ENCODE results near the gene CCT8. TPM values are rescaled to one million over a fixed set of nuclear protein-coding genes. Genes with fewer than 3 reads are reported as not detected.

The CCT8 gene
- total RNA-seq, 1 experiment from 2014 or later: 128 TPM

- H3K4me2 ChIP-seq: no peak overlapping the region
- POLR2A ChIA-PET (ENCODE audit: unreplicated experiment): no interaction called here
- TF ChIP-seq EZH2 (IDR thresholded peaks at IDR 0.05; ENCODE audit: low read depth) (no peak), CTCF (conservative IDR thresholded peaks at IDR 0.05) (no peak)
- H3K4me1 ChIP-seq (replicated peaks; ENCODE audit: insufficient read depth): peaks cover 19% of the 10 kb centered on the region
- H4K20me1 ChIP-seq (ENCODE audit: insufficient read depth): no peaks in the 10 kb centered on the region
- no peaks in the 10 kb centered on the region for H3K27me3 ChIP-seq (ENCODE audit: insufficient read depth, low read depth)
- CTCF ChIA-PET: no interaction called here
- H3F3A ChIP-seq (ENCODE audit: insufficient read depth, low read depth): peaks cover 8% of the 10 kb centered on the region; the same call in 1 of the 2 replicates
- H3K9me2 ChIP-seq (ENCODE audit: insufficient read depth): no peaks in the 10 kb centered on the region
- H3K4me3 ChIP-seq: no peak overlapping the region
- intact Hi-C loops (cut with micrococcal nuclease; ENCODE audit: unreplicated experiment): no loop called here
- H3K9me3 ChIP-seq (ENCODE audit: insufficient read depth, low read depth): no peaks in the 10 kb centered on the region
- no peak for DNase-seq
- no peak overlapping the region for H2AFZ ChIP-seq
- no peak overlapping the region for H3K27ac ChIP-seq
- no TSS peak for BruUV-seq (replicated peaks)
- no peaks in the 10 kb centered on the region for H3K79me2 ChIP-seq (ENCODE audit: low read depth)
- H3K36me3 ChIP-seq (ENCODE audit: low read depth): no peaks in the 10 kb centered on the region
Measured at GRCh38 chr21:29117372-29117955, 44.0 kb upstream of the CCT8 start.

GRCh38 chr21:29115899-29116298 lies 42.5 kb upstream of the CCT8 start:
- no peak for DNase-seq
- BruUV-seq (replicated peaks): no TSS peak
- Histone ChIP-seq H3K4me2 (no peak overlapping the region), H3K4me1 (replicated peaks; ENCODE audit: insufficient read depth) (peaks cover 19% of the 10 kb centered on the region), H3K4me3 (no peak overlapping the region), H3K9me2 (ENCODE audit: insufficient read depth) (no peaks in the 10 kb centered on the region), H3F3A (ENCODE audit: insufficient read depth, low read depth) (peaks cover 8% of the 10 kb centered on the region; the same call in 1 of the 2 replicates), H2AFZ (no peak overlapping the region), H3K27me3 (ENCODE audit: insufficient read depth, low read depth) (no peaks in the 10 kb centered on the region), H3K27ac (peak overlapping the region; percentile 73; the same call in 1 of the 2 replicates), H3K36me3 (ENCODE audit: low read depth) (no peaks in the 10 kb centered on the region), H3K79me2 (ENCODE audit: low read depth) (no peaks in the 10 kb centered on the region), H4K20me1 (ENCODE audit: insufficient read depth) (no peaks in the 10 kb centered on the region), H3K9me3 (ENCODE audit: insufficient read depth, low read depth) (no peaks in the 10 kb centered on the region)
- ChIA-PET POLR2A (ENCODE audit: unreplicated experiment) (no interaction called here), CTCF (no interaction called here)
- intact Hi-C loops (cut with micrococcal nuclease; ENCODE audit: unreplicated experiment): no loop called here
- TF ChIP-seq CTCF (conservative IDR thresholded peaks at IDR 0.05): no peak
- TF ChIP-seq EZH2 (IDR thresholded peaks at IDR 0.05; ENCODE audit: low read depth): no peak

DNA sequence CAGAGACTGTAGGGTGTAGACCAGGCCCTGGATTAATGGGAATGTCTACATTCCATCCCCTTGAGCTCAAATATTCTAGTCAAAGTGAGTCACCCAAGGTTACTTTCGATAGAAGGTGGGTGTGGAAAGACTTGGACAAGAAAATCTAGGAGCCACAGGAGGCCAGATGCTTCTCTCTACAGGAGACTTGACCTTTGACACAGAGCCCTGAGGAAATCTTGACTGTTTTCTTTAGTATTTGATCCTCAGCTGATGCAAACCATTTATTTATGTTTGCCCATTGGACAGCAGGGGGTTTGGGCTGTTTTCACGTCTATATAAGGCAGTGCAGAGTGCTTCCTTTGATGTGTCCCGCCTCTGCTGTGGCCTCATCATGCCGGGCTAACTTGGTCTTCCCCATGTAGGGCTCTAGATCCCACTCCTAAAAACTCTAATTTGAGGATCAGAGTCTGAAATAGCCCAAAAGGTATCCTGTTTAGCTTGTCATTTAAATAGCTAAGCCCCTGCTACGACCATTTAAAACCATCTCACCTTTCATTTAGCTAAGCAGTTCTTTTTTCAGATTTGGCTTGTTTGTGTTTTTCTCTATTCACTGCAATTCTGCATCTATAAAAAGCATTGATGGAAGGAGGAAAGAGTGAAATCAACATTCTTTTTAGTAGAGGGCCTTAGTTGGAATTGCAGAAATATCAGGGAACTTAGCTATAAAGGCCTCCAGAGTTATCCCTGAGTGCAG lies 41.5 kb upstream of the CCT8 start:
- DNase-seq: peak; percentile 32 to 94
- intact Hi-C loops (cut with micrococcal nuclease; ENCODE audit: unreplicated experiment): no loop called here
- ChIA-PET POLR2A (ENCODE audit: unreplicated experiment) (interaction anchor here (0.6 kb wide), 2 partner anchors 199 to 239 kb away, joined by 3 read pairs; no protein-coding TSS in a partner anchor), CTCF (interaction anchor here (0.6 kb wide), 1 partner anchor 15 kb away, joined by 6 read pairs; no protein-coding TSS in a partner anchor)
- Histone ChIP-seq H3K27me3 (ENCODE audit: insufficient read depth, low read depth) (no peaks in the 10 kb centered on the region), H3K9me3 (ENCODE audit: insufficient read depth, low read depth) (no peaks in the 10 kb centered on the region), H3K79me2 (ENCODE audit: low read depth) (no peaks in the 10 kb centered on the region), H3K4me1 (replicated peaks; ENCODE audit: insufficient read depth) (peaks cover 19% of the 10 kb centered on the region), H3K36me3 (ENCODE audit: low read depth) (no peaks in the 10 kb centered on the region), H3K9me2 (ENCODE audit: insufficient read depth) (no peaks in the 10 kb centered on the region), H2AFZ (peak overlapping the region; percentile 58; the same call in 1 of the 2 replicates), H4K20me1 (ENCODE audit: insufficient read depth) (no peaks in the 10 kb centered on the region), H3K27ac (peak overlapping the region; percentile 73), H3K4me2 (peak overlapping the region; percentile 40; the same call in 1 of the 2 replicates), H3F3A (ENCODE audit: insufficient read depth, low read depth) (peaks cover 8% of the 10 kb centered on the region; the same call in 1 of the 2 replicates), H3K4me3 (no peak overlapping the region)
- TF ChIP-seq CTCF (conservative IDR thresholded peaks at IDR 0.05) (no peak), EZH2 (IDR thresholded peaks at IDR 0.05; ENCODE audit: low read depth) (no peak)
- BruUV-seq (replicated peaks): TSS peak; percentile 80

Data from PC-9 (cell line).